GM21737 (cell line): ENCODE data around the gene HPS1.
A peak's percentile ranks its signal among the peaks of the same experiment; 100 is the strongest.

Source experiments
- ATAC-seq: cut with Tn5 transposase; IDR thresholded peaks from one replicate; pipeline ENCODE4 v1.9.1; 2021; ENCODE audit warnings: mild to moderate bottlenecking, moderate library complexity; ENCODE audit not compliant: unreplicated experiment

Gene HPS1

DNA sequence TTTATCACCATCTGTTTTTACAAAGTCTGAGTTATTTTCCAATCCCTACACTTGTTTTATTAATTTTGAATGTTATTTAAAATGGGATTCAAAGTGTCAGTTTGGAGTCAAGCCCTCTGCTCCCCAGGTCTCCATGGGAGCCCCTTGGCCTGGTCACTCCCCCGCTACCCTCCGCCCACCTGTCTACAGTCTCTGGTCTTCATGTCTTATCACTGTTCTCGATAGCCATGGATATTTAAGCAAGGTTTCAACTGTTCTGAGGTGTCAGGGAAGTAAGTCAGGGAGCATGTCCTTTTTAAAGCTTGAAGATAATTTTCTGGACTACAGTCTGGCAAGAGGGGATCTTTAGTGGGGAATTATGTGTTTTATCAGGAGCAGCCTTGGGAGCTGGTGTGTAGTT, 19.1 kb upstream of the HPS1 start:
- no peak for ATAC-seq

DNA sequence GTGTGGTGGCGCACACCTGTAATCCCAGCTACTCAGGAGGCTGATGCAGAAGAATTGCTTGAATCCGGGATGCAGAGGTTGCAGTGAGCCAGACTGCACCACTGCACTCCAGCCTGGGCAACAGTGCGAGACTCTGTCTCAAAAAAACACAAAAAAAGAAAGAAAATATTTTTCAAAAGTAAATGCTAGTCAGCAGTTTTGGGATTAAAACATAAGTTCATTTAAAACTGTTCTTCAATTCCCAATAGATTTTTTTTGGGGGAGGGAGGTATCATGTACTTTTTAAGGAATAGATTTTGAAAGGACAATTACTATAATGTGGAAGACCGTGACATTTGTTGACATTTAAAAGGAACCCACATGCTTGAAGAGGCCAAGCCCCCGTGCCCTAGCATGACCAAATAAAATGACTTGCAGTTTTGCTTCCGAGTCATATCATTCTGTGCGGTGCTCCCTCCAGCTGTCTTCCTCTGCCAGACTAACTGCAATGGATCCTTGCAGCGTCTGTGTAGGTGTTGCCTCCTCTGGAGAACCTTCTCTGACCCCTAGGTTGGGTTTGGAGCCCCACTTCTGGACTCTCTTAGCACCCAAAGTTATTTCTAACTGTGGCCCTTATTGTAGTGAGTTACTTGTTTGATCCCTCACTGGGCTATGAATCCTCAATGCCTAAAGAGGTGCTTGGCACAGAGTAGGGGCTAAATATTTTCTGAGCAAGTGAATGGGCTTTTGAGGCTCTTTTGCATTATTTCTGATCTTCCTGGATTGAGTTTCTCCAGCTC, 17.4 kb upstream of the HPS1 start:
- ATAC-seq = no peak

DNA sequence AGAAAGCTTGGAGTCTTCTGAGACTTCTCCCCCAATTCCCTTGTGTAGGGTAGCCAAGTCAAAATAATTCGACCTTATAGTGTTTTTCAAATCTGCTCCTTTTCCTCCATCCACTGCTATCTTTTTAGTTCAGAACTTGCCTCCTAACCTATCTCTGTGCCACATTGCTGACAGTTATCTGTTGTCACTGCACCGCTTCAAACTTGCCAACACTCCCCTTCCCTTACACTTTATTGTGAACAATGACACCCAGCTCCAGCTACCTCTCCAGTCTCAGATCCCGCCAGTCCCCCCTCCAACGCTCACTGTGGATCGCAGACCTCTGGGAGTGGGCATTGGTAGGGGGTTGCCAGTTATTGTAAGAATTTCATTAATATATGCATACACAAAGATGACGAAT, 16.3 kb upstream of the HPS1 start:
- ATAC-seq = no peak

DNA sequence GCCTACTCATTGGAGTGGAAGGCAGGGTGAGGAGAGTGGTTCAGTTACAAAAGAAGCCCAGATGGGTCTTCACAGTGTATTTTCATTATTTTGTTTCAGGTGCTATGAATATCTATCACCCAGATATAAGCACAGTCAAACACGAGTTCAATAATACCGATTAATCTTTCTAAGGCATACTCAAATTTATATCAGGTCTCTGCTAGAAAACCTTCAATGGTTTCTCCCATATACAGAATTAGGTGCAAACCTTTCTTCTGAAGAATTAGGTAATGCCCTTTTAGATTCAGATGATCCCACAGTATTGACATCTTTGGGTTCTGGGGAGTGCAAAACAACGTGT, 14.7 kb upstream of the HPS1 start:
- ATAC-seq = no peak

DNA sequence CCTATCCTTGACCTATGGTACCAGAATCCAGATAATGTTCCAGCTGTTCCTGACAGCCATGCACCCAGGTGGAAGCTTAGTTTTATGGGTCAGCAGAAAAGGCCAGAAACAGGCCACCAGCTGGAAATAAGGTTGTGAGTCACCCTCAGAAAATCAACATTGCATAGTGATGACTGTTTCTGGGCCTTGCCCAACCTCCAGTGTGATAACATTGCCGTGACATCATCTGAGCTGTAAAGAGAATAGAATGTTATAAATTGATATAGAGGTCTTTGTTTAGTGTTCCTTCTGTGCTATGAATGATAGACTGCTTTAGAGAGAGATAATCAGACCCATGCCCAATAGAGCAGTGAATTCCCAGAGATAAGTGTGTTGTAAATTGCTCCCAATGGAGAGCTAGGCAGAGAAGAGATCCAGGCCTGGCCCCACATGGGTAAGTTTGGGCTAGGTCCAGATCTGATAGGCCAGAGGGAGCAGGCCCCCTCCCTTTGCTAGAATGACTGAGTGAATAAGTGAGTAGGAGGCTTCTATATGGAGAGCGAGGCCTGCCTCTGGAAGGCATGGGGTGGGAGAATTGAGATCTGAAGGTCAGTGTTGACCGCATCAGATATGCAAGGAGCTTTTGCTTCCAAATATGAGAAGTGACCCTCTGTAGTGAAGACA, 14.2 kb upstream of the HPS1 start:
- no peak for ATAC-seq

DNA sequence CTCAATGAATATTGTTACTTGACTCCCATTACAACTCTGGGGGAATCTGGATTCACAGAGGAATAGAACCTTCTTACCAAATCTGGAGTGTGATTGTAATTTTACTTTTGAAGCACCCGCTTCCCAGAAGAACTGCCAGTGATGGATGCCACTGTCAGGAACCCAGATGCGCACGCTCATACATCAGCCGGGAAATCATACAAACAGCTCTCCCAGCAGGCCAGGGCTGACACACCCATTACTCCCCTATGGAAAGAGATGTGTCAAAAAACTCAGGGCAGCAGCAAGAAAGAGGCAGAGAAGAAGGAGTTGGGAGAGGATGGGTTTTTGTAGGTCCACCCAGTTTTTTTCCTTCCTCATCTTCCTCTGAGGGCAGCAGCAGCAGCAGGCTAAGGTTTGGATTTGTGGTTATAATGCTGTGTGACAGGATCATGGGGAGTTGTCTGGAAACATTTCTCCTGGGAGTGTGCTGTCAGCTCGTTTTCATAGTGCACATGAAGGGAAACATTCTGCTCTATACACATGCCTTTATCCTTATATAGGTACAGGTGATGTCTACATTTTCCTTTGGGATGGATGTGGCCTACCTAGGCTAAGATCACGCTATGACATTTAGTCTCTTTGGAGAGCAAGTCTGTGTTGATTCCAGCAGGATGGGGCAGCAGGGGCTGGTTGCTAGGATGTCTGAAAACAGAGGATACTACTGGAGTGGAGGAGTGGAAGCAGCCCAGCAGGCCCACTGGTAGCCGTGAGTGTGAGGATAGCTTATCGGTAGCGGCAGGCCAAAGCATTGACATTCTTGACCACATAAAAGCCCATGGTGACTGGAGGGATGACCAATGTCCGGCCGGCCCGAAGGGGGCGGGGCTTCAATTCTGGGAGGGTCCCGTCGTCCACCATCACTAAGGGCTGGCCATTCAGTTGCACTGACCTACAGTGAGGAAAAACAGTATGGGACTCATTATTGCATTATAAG, 12.4 kb upstream of the HPS1 start:
- ATAC-seq = no peak

DNA sequence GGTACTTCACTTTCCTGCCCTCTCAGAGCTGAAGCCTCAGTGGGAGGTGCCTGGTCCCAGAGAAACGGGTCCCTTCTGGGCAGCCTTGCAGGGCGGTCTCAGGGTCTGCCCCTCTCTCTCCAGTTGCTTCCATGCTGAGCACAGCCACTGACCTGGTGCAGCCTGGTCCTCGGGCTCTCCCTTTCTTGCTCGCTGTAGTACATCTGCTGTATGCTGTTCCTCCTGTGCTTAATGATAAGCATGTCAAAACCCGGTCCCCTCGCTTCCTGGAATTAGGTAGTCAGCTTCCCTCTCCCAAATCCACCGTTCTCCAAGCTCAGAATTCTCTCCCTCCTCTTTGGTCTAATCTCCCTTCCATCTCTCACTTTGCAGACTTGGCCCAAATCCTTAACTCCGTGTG, 11.0 kb upstream of the HPS1 start:
- ATAC-seq = no peak

DNA sequence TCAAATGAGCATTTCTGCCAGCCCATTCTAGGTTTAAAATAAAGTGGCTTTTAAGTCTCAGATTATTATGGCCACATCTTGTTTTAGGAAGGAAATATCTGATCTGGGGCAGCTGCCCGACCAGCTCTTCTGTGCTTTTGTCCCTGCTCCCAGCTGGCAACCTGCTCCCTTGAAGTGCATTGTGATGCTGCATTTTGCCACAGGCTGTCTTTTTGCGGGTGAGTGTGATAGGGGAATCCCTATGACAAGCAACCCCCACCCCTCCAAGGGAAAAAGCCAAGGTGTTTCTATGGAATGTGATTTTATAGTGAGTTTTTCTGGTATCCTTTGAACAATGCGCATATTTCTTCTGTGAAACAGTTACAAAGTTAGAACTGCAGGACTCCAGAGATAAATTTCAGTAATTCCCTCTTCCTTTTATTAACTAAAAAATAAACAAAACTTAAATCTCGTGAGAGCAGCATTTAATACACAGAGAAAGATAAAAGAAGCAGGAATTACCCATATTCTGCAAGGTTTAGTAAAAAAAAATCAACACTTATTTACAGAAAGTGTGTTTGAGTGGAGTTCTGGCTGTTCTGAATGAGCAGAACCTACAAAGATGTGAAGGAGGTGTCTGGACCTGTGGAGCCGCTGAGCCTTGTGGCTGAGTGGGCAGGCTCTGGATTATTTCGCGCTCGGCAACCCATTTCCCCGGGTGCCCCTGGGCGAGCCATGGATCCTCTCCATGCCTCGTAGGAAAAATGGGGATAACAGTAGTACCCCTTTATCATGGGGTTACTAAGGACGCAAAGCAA, 10.1 kb upstream of the HPS1 start:
- no peak for ATAC-seq

DNA sequence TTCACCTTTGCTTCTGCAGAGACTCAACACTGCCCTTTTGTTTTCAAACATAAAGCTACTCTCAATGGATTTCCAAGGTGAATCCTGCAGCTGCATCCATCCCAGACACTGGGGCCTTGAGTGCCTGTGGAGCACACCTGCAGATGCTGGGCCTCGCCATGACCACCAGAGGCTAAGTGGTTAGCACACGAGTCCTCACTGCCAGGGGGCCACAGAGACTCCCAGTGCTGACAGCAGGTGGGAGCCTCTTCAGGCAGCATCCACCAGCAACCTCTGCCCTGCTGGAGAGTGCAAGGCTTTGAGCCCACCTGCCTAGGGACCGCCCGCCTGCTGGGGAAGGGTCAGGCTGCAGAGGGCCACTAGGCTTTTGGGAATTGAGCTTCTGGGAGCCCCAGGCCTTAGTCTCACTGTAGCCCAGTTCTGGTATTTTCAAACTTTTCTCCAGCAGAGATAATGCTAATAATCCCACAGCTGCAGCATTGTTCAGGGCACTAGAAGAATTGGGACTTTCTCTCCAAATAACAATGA, 9.4 kb upstream of the HPS1 start:
- ATAC-seq = no peak

DNA sequence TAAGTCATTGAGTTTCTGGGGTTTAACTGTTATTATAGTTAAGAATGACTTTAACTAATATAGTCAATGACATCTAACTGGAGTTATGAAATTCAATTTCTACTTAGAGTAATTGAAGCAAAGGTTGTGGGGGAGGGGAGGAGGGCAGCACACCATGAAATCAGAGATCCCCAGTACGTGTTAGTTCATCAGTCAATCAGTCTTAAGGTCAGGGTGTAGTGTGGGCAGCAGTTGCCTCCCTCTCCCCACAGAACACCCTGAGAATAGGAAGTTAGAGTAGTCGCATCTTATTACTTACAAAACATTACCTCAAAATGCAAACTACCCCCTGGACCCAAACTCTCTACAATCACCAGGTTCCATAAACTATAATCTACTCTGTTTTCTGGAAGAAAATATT, 7.0 kb upstream of the HPS1 start:
- no peak for ATAC-seq

DNA sequence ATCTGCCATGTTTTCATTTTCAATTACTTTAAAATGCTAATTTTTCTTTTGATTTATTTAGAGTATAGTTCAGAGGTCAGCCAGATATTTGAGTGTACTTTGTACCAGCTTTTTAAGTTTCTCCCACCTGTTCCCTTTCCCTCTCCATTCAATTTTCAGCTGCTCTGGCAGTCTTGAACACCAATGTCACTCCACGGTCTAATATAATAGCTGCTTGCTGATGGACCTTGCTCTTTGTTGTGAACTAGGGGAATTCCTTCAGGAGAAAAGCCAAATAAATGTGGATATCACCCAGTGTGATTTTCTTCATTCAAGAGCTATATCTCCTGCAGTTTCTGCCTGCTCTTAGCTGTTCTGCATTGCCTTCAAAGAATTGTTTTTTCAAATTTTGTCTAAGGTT, 3.9 kb upstream of the HPS1 start:
- ATAC-seq = no peak

DNA sequence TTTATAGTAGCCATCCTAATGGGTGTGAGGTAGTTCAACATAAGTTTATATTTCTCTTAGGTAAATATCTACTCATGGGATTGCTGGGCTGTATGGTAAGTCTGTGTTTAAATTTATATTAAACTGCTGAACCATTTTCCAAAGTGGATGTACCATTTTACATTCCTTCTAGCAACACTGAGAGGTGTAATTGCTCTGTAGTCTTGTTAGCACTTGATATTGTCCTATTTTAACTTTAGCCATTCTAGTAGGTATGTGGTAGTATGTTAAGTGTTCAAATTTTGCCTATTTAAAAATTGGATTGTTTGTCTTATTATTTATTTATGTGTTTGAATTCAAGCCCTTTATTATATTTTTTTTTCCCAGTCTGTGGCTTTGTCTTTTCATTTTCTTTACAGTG, 2.6 kb upstream of the HPS1 start:
- no peak for ATAC-seq

DNA sequence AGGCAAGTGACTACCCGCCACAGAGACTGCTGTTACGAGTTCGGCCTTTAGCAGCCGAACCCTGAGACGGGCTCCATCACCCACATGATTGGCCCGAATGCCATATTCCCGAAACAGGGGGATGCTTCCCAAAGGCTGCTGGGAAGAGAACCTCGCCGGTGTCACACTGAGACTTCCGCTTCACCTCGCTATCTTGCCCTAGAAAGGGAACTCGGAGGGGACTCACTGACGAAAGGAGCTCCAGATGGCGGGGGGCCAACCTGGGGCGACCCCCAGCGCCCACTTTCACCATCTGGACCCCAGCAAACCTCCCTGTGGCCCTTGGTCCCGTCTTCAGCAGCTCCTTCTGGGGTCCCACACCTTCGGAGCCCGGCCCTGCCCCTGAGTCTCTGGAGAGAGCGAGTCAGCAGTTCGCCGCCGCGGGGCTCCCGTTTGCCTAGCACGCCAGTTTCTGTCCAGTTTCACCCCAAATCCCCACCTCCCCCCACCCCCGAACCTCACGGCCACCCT, 529 bp downstream of the HPS1 start:
- ATAC-seq = peak; percentile 26

DNA sequence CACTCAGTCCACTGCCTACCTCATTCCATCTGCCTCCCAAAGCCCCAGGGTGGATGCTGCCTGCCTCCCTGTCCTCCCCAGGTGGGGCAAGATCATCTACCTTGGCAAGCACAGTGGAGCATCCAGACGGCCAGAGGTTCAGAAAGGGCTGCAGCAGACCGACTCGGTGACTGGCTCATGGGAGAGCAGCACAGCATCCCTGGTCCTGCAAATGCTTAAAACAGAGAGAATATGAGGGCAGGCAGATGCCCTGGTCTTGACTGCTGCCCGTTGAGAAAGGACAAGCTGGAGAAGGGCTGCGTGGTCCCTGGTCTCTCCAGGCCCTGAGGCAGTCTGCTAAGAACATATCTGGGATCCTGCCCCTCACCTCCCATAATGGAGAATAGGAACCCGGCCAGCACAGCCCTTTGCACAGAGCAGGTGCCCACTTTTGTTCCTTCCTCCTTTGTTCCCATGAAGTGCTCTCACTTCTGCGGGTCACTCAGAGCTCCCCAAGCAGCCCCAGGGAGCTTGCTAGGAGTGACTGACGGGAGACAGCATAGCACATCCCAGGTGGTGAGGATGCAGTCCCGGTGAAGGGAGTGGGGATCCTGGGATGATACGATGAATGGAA, 1.4 kb downstream of the HPS1 start:
- ATAC-seq = no peak

DNA sequence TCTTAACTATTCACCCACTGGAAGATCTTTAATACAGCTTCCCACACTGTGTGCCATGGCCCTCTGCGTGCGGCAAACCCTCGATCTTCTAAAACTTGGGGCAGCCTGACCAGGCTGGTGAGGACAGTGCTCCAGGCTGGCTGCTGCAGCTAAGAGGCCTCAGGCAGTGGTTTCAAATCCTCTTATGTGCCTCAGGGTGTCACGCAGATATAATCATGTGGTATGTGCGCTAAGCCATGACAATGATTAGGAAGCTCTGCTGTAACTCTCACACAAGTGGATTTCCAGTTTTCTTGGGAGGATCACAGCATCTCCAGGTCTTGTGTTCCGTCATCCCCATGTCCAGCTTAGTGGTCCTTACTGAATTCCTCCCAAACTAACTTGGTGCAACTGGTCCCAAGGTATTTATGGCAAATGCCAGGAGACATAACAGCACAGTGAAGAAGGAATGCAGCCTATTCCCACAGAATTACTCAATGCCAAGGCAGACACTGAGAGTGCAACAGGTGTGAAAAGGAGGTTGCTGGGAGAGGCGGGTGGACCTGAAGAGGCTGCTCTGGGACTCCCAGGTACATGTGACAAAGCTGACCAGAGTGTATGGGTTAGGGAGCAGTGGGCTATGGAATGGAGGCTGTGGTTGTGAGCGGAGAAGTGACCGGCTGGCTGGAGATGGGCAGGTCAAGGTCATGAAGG, 2.3 kb downstream of the HPS1 start:
- ATAC-seq = no peak

DNA sequence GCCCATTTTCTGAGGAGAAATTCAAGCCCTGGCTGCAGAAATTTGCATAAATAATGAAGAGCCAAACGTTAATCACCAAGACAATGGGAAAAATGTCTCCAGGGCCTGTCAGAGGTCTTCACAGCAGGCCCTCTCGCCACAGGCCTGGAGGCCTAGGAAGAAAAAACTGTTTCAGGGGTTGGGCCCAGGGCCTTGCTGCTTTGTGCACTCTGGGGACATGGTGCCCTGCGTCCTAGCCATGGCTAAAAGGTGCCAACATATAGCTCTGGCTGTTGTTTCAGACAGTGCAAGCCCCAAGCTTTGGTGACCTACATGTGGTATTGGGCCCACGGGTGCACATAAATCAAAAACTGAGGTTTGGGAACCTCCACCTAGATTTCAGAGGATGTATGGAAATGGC, 8.0 kb downstream of the HPS1 start:
- ATAC-seq = no peak

DNA sequence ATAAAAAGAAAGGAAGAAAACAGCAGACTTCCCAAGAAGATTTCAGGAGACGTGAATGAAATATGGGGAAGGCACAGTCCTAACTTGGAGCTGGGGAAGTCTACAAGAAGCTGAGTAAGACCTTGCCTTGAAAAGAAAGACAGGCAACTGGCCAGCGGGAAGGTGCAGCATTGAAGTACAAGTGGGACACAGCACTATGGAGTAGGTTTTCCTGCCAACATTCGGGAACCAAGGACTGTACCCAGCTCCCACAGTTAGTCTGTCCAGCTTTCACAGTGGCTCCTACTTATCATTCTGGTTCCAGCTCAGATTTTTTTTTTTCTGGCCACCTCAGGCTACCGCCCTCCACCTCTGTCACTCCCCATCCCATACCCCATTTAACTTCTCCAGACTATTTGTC, 10.0 kb downstream of the HPS1 start:
- no peak for ATAC-seq

DNA sequence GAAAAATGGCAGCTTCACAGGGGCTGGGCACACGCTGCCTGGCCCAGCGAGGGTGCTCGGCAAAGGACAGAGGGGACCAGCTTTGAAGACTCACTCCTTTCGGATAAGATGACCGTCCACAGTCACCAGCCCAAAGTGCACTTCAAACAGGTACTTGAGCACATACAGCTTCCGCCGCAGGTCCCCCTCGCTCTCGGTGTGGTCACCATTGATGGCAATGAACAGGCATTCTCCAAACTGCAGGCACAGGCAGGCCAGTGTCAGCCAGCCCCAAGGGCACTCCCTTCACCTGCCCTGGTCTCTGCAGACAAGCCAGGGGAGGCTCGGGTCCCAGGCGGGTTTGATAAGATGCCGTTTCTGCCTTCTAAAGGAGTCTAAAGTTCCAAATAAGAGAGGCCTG, 11.6 kb downstream of the HPS1 start:
- ATAC-seq = no peak
